HG03064 (cell line): ENCODE measurements around the gene PIP5K1B.
"Not testable (repeated sequence)": the region's sequence is repeated elsewhere in the genome, so short reads cannot be mapped to it uniquely, and the experiment has no call there.

ENCODE experiments used
- ATAC-seq: cut with Tn5 transposase; IDR thresholded peaks from one replicate; pipeline ENCODE4 v1.9.1; 2021; ENCODE audit warnings: low read depth; ENCODE audit not compliant: unreplicated experiment

PIP5K1B gene

GRCh38 chr9:68704814-68705530 lies at the start of gene PIP5K1B:
TSS of gene PIP5K1B (plus strand) at chr9:68705240. CDS start at chr9:68822615, 117,375 bp downstream.
- peak; percentile 63 for ATAC-seq

DNA sequence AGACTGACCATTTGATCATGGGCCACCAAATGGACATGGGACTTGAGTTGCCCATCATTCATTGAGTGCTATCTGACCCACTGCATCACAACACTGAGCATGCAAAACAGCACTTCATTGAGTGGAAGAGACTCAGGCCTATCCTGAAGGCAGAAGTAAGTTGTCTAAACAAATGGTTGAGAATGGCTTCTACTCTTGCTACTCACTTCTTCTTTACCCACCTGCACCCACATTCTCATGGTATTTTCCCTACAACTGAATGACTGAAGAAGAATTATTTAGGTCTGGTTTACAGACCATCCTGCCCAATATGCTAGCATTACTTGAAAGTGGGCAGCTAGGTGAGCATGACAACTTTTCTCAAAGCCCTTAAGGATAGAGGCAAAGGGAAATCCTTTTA lies 41.0 kb upstream of the PIP5K1B start:
- no peak for ATAC-seq

DNA sequence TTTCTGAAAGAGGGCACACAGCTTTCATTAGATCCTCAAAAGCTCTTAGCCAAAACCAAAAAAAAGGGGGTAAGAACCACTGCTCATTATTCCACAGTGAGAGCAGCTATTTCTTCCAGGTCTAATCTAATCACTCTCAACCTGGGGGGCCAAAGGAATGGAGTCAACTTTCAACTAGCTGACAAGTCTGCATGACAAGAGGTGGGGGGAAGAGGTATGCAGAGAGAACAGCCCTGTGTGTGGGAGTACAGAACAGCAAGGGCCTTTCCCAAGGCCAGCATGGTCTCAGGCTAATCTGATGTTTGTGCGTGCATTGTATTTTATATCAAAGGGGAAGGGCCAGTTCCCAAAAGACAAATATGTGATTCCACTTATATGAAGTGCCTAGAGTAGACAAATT lies 36.9 kb upstream of the PIP5K1B start:
- no peak for ATAC-seq

DNA sequence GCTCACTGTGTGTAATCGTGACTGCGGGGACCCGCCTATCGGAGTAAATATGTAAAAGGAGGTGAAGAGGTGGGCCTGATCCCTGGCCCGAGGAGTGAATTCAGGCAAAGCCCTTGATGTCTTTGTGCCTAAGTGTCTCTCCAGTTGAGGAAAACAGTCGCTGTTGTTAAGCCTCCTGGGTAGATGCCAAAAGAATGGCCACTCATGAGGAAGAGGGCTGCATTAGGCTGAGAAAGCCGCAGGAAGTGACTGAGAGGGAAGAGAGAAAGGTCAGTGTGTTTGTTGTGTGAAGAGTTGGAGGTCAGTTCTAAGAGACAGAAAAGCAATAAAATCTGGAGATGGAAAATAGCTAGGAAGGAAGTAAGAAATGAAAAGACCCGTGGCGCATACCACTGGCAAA lies 35.8 kb upstream of the PIP5K1B start:
- ATAC-seq: no peak

DNA sequence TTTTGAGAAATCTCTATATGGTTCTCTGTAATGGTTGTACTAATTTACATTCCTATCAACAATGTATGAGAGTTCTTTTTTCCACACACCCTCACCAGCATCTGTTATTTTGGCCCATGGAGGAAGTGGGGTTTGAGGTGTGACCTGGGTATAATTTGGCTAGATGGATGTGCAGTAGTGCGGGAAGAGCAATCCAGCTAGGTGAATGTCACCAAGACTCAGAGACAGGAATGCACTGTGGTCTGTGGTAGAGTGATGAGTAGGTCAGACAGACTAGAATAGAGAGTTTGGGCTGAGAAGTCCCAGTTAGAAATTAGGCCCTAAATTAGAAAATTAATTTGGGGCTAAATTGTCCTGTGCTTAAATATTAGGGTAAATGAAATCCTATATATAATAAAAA lies 32.8 kb upstream of the PIP5K1B start:
- no peak for ATAC-seq

- ATAC-seq: no peak
These were observed 32.4 kb upstream of the PIP5K1B start for GRCh38 chr9:68672625-68673024.

DNA sequence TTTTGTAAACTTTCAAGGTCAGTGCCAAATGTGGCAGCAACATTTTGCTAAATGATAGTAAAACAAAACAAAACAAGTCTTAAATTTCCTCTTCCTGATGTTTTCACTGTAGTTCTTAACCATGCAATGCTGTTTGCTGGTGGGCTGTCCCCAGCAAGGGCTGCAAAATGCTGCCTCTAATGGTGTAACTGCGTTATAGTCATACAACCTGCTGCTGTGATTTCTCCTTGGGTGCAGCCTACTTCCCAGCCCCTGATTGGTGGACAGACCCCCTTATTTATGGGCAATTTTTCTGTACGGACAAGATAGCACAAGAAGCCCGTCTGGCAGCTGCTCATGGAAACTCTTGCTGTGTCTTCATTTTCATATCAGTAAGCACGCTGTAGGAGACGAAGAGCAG lies 26.6 kb upstream of the PIP5K1B start:
- no peak for ATAC-seq

DNA sequence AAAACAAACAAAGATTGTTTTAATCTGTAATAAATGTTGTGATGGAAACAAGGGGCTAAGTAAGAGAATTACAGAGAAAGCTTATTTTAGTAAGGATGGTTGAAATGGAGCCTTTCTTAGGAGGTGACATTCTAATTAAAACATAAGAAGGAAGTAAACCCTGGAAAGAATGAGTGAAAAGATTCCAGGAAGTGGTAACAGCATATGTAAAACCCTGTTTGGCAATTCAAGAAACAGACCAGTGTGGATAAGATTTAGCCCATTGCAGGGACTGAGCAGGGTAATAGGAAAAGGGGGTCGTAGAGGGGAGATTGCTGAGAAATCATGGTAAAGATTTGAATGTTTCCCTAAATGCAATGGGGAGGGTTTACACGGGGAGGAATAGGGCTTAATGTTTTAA lies 21.6 kb upstream of the PIP5K1B start:
- no peak for ATAC-seq

- ATAC-seq: no peak
These were observed 19.8 kb upstream of the PIP5K1B start for GRCh38 chr9:68685213-68685612.

GRCh38 chr9:68685770-68686169 lies 19.3 kb upstream of the PIP5K1B start:
- ATAC-seq: peak; percentile 86

DNA sequence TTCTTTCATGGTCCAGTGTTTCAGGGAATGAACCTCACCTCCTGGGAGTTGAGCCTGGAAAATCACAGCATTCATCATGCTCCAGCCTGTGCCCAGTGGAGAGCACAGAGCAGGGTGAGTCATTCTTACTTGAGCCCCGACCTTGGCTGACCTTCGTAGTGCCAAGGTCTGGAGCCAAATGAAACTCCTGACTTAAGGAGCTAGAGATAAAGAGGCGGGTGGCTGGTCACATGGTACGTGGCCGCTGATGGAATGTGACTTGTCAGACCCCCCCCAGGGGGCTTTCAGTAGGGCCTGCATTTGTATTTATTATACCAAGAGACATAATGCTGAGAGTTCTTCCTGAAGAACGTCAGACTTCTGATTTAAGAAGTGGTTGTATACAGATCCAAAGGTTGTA lies 15.0 kb upstream of the PIP5K1B start:
- no peak for ATAC-seq

DNA sequence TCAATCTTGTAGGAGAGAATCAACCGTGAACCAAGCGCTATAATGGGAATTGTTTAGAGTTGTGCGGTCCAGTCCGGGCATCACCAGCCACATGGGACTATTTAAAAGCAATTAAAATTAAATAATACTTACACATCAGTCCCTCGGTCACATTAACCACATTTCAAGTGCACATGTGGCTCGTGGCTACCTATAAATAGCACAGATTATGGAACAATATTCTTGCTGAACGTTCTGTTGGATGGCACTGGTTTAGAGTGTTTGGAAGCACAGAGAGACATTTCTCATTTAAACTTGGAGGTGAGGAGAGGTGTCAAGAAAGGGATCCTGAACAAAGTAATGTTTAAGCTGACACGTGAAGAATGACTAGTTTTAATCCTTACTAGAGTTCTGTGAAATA lies 12.5 kb upstream of the PIP5K1B start:
- ATAC-seq: no peak

GRCh38 chr9:68694125-68694524 lies 10.9 kb upstream of the PIP5K1B start:
- no peak for ATAC-seq

- no peak for ATAC-seq
These were observed 7.2 kb upstream of the PIP5K1B start for GRCh38 chr9:68697851-68698250.

- no peak for ATAC-seq
These were observed 6.0 kb upstream of the PIP5K1B start for GRCh38 chr9:68698943-68699509.

GRCh38 chr9:68699625-68700024 lies 5.4 kb upstream of the PIP5K1B start:
- ATAC-seq: not testable (repeated sequence)

GRCh38 chr9:68702493-68702892 lies 2.5 kb upstream of the PIP5K1B start:
- ATAC-seq: no peak

GRCh38 chr9:68703672-68704071 lies 1.4 kb upstream of the PIP5K1B start:
- ATAC-seq: no peak

DNA sequence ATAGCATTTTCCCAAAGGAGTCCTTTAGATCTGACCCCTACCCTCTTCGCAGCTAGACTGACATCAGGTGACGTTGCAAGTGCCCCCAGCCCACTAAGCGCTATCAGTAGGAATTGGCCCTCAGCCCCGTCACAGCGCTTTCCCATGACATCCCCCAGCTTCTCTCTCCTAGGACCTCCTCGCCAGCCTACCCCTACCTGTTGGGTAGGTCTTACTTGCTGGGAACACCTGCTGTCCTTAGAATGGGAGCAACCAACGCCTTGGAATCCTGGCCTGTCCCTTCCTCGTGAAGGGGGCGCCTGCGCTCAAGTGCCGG lies 584 bp upstream of the PIP5K1B start:
- no peak for ATAC-seq

- peak; percentile 9 for ATAC-seq
These were observed 707 bp downstream of the PIP5K1B start for GRCh38 chr9:68705531-68706362.

DNA sequence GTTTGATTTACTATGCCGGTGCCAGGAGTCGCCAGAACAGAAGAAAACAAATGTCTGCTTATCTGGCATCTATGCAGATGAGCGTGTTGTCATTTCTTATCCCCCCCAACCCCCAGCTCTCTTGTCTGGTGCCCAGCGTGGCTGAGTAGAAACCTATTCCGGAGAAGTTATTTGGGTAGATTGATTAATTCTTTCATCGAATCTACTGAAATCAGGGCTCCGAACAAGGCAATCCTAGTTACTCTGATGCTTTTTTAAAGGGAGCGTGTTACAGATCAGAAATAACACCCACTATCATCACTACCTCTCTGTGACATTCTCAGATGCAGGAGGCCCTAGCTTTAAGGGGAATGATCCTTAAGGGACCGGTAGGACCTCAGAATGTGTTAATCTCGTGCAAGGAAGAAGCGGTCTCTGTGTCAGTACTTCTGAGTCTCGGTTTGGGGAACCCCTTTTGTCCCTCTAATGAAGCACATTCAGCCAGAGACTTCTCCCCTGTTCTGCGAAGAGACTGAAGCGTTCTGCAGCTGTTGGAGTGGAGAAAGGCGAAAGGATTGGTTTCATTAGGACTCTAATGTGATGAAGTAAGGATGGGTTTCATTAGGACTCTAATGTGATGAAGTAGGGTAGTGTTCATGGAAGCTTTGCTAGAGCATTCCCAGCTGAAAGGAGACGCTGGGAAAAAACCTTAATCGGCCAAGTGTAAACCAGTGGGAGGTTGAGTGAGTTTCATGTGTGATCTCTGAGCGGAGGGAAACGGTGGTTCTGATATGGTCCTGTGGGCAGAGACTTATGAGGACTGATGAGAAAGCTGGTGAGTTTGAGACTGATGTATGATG lies 1.5 kb downstream of the PIP5K1B start:
- ATAC-seq: peak; percentile 28
